PC-3 (cell line): ENCODE measurements around the gene MARK2. TPM values are rescaled to one million over a fixed set of nuclear protein-coding genes. Genes with fewer than 3 reads are reported as not detected.
A peak's percentile ranks its signal among the peaks of the same experiment; 100 is the strongest.

Experiments
- ATAC-seq: fragments of 200-7000 bp; cut with Tn5 transposase; 2 replicates; pipeline ENCODE4 v1.9.1; 2020; ENCODE audit warnings: mild to moderate bottlenecking, moderate library complexity
- BruUV-seq: library from RNA; stranded (reverse); fragments of 400-500 nt; replicated peaks from 2 replicates; lab custom pipeline; 2021; lab: Mats Ljungman, UMichigan
- CTCF ChIA-PET: fragments of 300-600 bp; sonication (Branson Sonifier 250); formaldehyde crosslinking; loops from one replicate; lab custom pipeline; 2022; ENCODE audit warnings: antibody characterized with exemption; lab: Charles Lee
- POLR2A ChIA-PET: fragments of 300-600 bp; sonication (Branson Sonifier 250); formaldehyde crosslinking; loops from one replicate; lab custom pipeline; 2022; ENCODE audit warnings: antibody characterized with exemption; ENCODE audit not compliant: unreplicated experiment; lab: Charles Lee
- DNase-seq: peaks from one replicate; pipeline ENCODE4 v3.0.0-alpha.2; 2015
- H2AFZ ChIP-seq: fragments of 300-600 bp; sonication (generic); 2 replicates; pipeline ENCODE4 v1.6.0; 2016; ENCODE audit warnings: antibody characterized with exemption, low read length
- H3F3A ChIP-seq: fragments of 300-600 bp; sonication (generic); one replicate; pipeline ENCODE4 v1.6.0; 2017; ENCODE audit warnings: antibody characterized with exemption, low read length, control low read depth, mild to moderate bottlenecking; ENCODE audit not compliant: unreplicated experiment
- H3K27ac ChIP-seq: fragments of 300-600 bp; sonication (generic); 2 replicates; pipeline ENCODE4 v1.5.1; 2016; ENCODE audit warnings: mild to moderate bottlenecking, low read length
- H3K27me3 ChIP-seq: fragments of 300-600 bp; sonication (generic); 2 replicates; pipeline ENCODE4 v1.6.1; 2016; ENCODE audit warnings: low read length, mixed read lengths
- H3K36me3 ChIP-seq: fragments of 300-600 bp; sonication (generic); 2 replicates; pipeline ENCODE4 v1.6.1; 2016; ENCODE audit warnings: low read depth, mixed run types, low read length, mixed read lengths
- H3K4me1 ChIP-seq: fragments of 300-600 bp; sonication (generic); 2 replicates; pipeline ENCODE4 v1.5.1; 2016; ENCODE audit warnings: low read length; ENCODE audit not compliant: insufficient read depth
- H3K4me2 ChIP-seq: fragments of 300-600 bp; sonication (generic); 2 replicates; pipeline ENCODE4 v1.6.0; 2016; ENCODE audit warnings: low read length
- H3K4me3 ChIP-seq: fragments of 300-600 bp; sonication (generic); 2 replicates; pipeline ENCODE4 v1.5.1; 2016; ENCODE audit warnings: mild to moderate bottlenecking, low read length, mixed read lengths
- H3K79me2 ChIP-seq: fragments of 300-600 bp; sonication (generic); 2 replicates; pipeline ENCODE4 v1.6.1; 2017; ENCODE audit warnings: low read length, mixed read lengths
- H3K9ac ChIP-seq: fragments of 300-600 bp; sonication (generic); 2 replicates; pipeline ENCODE4 v1.6.0; 2016; ENCODE audit warnings: mild to moderate bottlenecking, low read length
- H3K9me2 ChIP-seq: fragments of 300-600 bp; sonication (generic); replicated peaks from 2 replicates; pipeline ENCODE4 v1.6.1; 2016; ENCODE audit warnings: mixed run types, low read length, mixed read lengths
- H3K9me3 ChIP-seq: fragments of 300-600 bp; sonication (generic); 2 replicates; pipeline ENCODE4 v1.6.1; 2016; ENCODE audit warnings: low read length, mixed read lengths
- H4K20me1 ChIP-seq: fragments of 300-600 bp; sonication (generic); 2 replicates; pipeline ENCODE4 v1.6.1; 2016; ENCODE audit warnings: low read length, mixed read lengths
- CTCF ChIP-seq: fragments of 300-600 bp; sonication (generic); conservative IDR thresholded peaks from 2 replicates; pipeline ENCODE4 v1.5.1; 2017; ENCODE audit warnings: antibody characterized with exemption, low read depth, mild to moderate bottlenecking, low read length
- EZH2 ChIP-seq: fragments of 300-600 bp; sonication (generic); IDR thresholded peaks from one replicate; pipeline ENCODE4 v1.6.1; 2017; ENCODE audit warnings: antibody characterized with exemption, mild to moderate bottlenecking, low read length; ENCODE audit not compliant: unreplicated experiment
- EZH2phosphoT487 ChIP-seq: fragments of 300-600 bp; sonication (generic); IDR thresholded peaks from 2 replicates; pipeline ENCODE4 v1.6.1; 2018; ENCODE audit warnings: mild to moderate bottlenecking, antibody characterized with exemption, low read length, borderline replicate concordance
- intact Hi-C: fragments of 100-400 bp; cut with micrococcal nuclease; formaldehyde crosslinking; loops from 2 replicates; pipeline ENCODE4 v1.9.0; 2023
- total RNA-seq: library from RNA; depleted of rRNA; stranded (reverse); fragments of >200 nt; gene quantifications from 2 replicates; pipeline ENCODE4 v1.2.3, GENCODE V29; 2014

MARK2 gene
- total RNA-seq, 1 experiment from 2014 or later: 60.1 TPM

- H4K20me1 ChIP-seq: peaks cover 18% of the 10 kb centered on the region
- no peak for TF ChIP-seq EZH2
- no peak for TF ChIP-seq CTCF
- no peak for TF ChIP-seq EZH2phosphoT487
- no peaks in the 10 kb centered on the region for H3K27me3 ChIP-seq
- POLR2A ChIA-PET: interaction anchor here (0.6 kb wide), 1 partner anchor 1359 kb away, joined by 4 read pairs; no protein-coding TSS in a partner anchor
- H3K4me3 ChIP-seq: 0 out of 2 replicates have a peak overlapping the region, but pooled peaks have one; percentile 16
- no peaks in the 10 kb centered on the region for H3K9me3 ChIP-seq
- H3F3A ChIP-seq: no peaks in the 10 kb centered on the region
- no peak for DNase-seq
- intact Hi-C loops: no loop called here
- no peak overlapping the region for H2AFZ ChIP-seq
- peaks cover 60% of the 10 kb centered on the region for H3K4me1 ChIP-seq
- H3K27ac ChIP-seq: peak overlapping the region; percentile 55
- H3K79me2 ChIP-seq: peaks cover 87% of the 10 kb centered on the region
- peaks cover 3% of the 10 kb centered on the region; the same call in 1 of the 2 replicates for H3K36me3 ChIP-seq
- ATAC-seq: no peak
- no peaks in the 10 kb centered on the region for H3K9me2 ChIP-seq
- no peak overlapping the region for H3K9ac ChIP-seq
- no TSS peak for BruUV-seq
- CTCF ChIA-PET: interaction anchor here (0.8 kb wide), 1 partner anchor 31 kb away, joined by 3 read pairs; no protein-coding TSS in a partner anchor
- H3K4me2 ChIP-seq: peak overlapping the region; percentile 74
Observed at GRCh38 chr11:63869683-63870082, 30.8 kb downstream of the MARK2 start.

GRCh38 chr11:63870351-63871140 lies 31.6 kb downstream of the MARK2 start:
- H3K9ac ChIP-seq: no peak overlapping the region
- no peak for DNase-seq
- no peak overlapping the region for H3K4me3 ChIP-seq
- H3K9me3 ChIP-seq: no peaks in the 10 kb centered on the region
- no peak overlapping the region; the same call in 1 of the 2 replicates for H3K27ac ChIP-seq
- no peak for TF ChIP-seq EZH2
- no peak for TF ChIP-seq CTCF
- no peak for TF ChIP-seq EZH2phosphoT487
- no TSS peak for BruUV-seq
- H3K9me2 ChIP-seq: no peaks in the 10 kb centered on the region
- POLR2A ChIA-PET: interaction anchor here (0.6 kb wide), 1 partner anchor 1360 kb away, joined by 4 read pairs; no protein-coding TSS in a partner anchor
- intact Hi-C loops: no loop called here
- no peak overlapping the region; the same call in 1 of the 2 replicates for H3K4me2 ChIP-seq
- H4K20me1 ChIP-seq: peaks cover 21% of the 10 kb centered on the region
- ATAC-seq: no peak
- H3F3A ChIP-seq: no peaks in the 10 kb centered on the region
- H3K79me2 ChIP-seq: peaks cover 86% of the 10 kb centered on the region
- peaks cover 58% of the 10 kb centered on the region for H3K4me1 ChIP-seq
- CTCF ChIA-PET: interaction anchor here (0.6 kb wide), 2 partner anchors 32 to 53 kb away, joined by 3 to 4 read pairs; partner anchors contain the start of gene MARK2
- H2AFZ ChIP-seq: no peak overlapping the region
- H3K36me3 ChIP-seq: peaks cover 3% of the 10 kb centered on the region; the same call in 1 of the 2 replicates
- no peaks in the 10 kb centered on the region for H3K27me3 ChIP-seq
